PC-9 (cell line): ENCODE results near the gene SIX1. TPM values are rescaled to one million over a fixed set of nuclear protein-coding genes. Genes with fewer than 3 reads are reported as not detected.
A peak's percentile ranks its signal among the peaks of the same experiment; 100 is the strongest.

Experiments
- BruUV-seq: library from RNA; stranded (reverse); fragments of 400-500 nt; replicated peaks from 2 replicates; lab custom pipeline; 2021; lab: Mats Ljungman, UMichigan
- CTCF ChIA-PET: fragments of 300-600 bp; sonication (Branson Sonifier 250); formaldehyde crosslinking; loops from one replicate; lab custom pipeline; 2022; ENCODE audit warnings: antibody characterized with exemption; lab: Charles Lee
- POLR2A ChIA-PET: fragments of 300-600 bp; sonication (Branson Sonifier 250); formaldehyde crosslinking; loops from one replicate; lab custom pipeline; 2022; ENCODE audit warnings: antibody characterized with exemption; ENCODE audit not compliant: unreplicated experiment; lab: Charles Lee
- DNase-seq, 2 experiments: peaks; one replicate each; pipeline versions ENCODE4 v3.0.0 to v3.0.0-alpha.2; 2015 to 2022; ENCODE audit warnings: mixed read lengths in 1 of 2
- H2AFZ ChIP-seq: fragments of 200-600 bp; sonication (generic); 2 replicates; pipeline ENCODE4 v1.8.1; 2017; ENCODE audit warnings: antibody characterized with exemption
- H3F3A ChIP-seq: fragments of 200-600 bp; sonication (generic); 2 replicates; pipeline ENCODE4 v1.8.1; 2017; ENCODE audit warnings: antibody characterized with exemption, mild to moderate bottlenecking, low read depth; ENCODE audit not compliant: insufficient read depth
- H3K27ac ChIP-seq: fragments of 200-600 bp; sonication (generic); 2 replicates; pipeline ENCODE4 v1.6.1; 2016; ENCODE audit warnings: mixed run types
- H3K27me3 ChIP-seq: fragments of 200-600 bp; sonication (generic); 2 replicates; pipeline ENCODE4 v1.6.1; 2016; ENCODE audit warnings: low read depth, mixed run types; ENCODE audit not compliant: insufficient read depth
- H3K36me3 ChIP-seq: fragments of 200-600 bp; sonication (generic); 2 replicates; pipeline ENCODE4 v1.6.1; 2016; ENCODE audit warnings: low read depth, mixed run types
- H3K4me1 ChIP-seq: fragments of 200-600 bp; sonication (generic); replicated peaks from 2 replicates; pipeline ENCODE4 v1.6.1; 2016; ENCODE audit warnings: mixed run types; ENCODE audit not compliant: insufficient read depth
- H3K4me2 ChIP-seq: fragments of 200-600 bp; sonication (generic); 2 replicates; pipeline ENCODE4 v1.6.1; 2017; ENCODE audit warnings: mixed run types
- H3K4me3 ChIP-seq: fragments of 200-600 bp; sonication (generic); 2 replicates; pipeline ENCODE4 v1.6.1; 2016; ENCODE audit warnings: mixed run types
- H3K79me2 ChIP-seq: fragments of 200-600 bp; sonication (generic); 2 replicates; pipeline ENCODE4 v1.6.1; 2017; ENCODE audit warnings: low read depth, mixed run types
- H3K9me2 ChIP-seq: fragments of 200-600 bp; sonication (generic); 2 replicates; pipeline ENCODE4 v1.8.1; 2017; ENCODE audit warnings: mild to moderate bottlenecking; ENCODE audit not compliant: insufficient read depth
- H3K9me3 ChIP-seq: fragments of 200-600 bp; sonication (generic); 2 replicates; pipeline ENCODE4 v1.8.1; 2016; ENCODE audit warnings: low read depth; ENCODE audit not compliant: insufficient read depth
- H4K20me1 ChIP-seq: fragments of 200-600 bp; sonication (generic); 2 replicates; pipeline ENCODE4 v1.8.1; 2017; ENCODE audit not compliant: insufficient read depth
- EZH2 ChIP-seq: fragments of 200-600 bp; sonication (generic); IDR thresholded peaks from 2 replicates; pipeline ENCODE4 v1.8.0; 2017; ENCODE audit warnings: antibody characterized with exemption, low read depth
- intact Hi-C: fragments of 100-400 bp; cut with micrococcal nuclease; formaldehyde crosslinking; loops from one replicate; pipeline ENCODE4 v1.10.0; 2022; ENCODE audit not compliant: unreplicated experiment
- total RNA-seq: library from RNA; stranded (reverse); gene quantifications from 2 replicates; pipeline ENCODE4 v1.2.3, GENCODE V29; 2021
- TF ChIP-seq, protein P1 (sequence below): fragments of 200-600 bp; sonication (generic); conservative IDR thresholded peaks from 2 replicates; pipeline ENCODE4 v1.6.1; 2017; ENCODE audit warnings: mixed run types, antibody characterized with exemption, mild to moderate bottlenecking, moderate library complexity

SIX1 gene
- total RNA-seq, 1 experiment from 2014 or later = 8.1 TPM

DNA sequence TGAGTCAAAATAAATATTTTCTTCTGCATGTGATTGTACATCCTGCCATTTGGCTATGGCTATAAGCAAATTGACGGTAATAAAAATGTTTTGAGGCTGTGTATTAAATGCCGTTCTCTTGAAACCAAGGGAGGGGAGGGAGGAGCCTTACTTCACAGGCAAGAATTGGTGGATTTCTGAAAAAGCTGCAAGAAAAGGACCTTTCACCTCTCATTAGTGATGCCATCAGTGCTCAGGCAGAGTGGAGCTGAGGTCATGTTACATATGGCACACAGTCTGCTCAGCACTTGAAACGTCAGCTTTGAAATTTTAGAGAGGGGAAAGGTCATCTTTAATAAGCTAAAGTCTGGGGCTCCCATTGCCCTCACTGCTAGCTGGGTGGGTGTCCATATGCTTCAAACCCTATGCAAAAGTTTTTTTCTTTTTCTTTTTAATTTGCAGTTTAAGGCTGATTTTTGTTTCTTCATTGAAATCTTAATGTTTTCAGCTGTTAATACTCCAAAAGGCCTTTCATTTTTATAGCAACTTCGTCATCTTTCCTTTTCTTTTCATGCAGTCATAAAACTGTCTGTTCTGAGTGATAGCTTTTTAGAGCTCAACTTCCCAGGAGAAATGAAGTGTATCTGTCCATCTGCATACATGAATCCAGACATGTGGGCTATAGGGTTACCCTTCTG is 9.8 kb upstream of the SIX1 start:
- Histone ChIP-seq H3K9me3 (no peaks in the 10 kb centered on the region), H3K27me3 (no peaks in the 10 kb centered on the region), H2AFZ (no peak overlapping the region), H3F3A (no peaks in the 10 kb centered on the region; the same call in 1 of the 2 replicates), H4K20me1 (no peaks in the 10 kb centered on the region), H3K36me3 (no peaks in the 10 kb centered on the region), H3K79me2 (no peaks in the 10 kb centered on the region), H3K4me3 (no peak overlapping the region), H3K4me2 (no peak overlapping the region), H3K27ac (no peak overlapping the region), H3K9me2 (no peaks in the 10 kb centered on the region), H3K4me1 (0 out of 2 replicates have a peak, but pooled peaks cover 6% of the 10 kb centered on the region)
- no TSS peak for BruUV-seq
- POLR2A ChIA-PET = interaction anchor here (0.7 kb wide), 1 partner anchor 9 kb away, joined by 6 read pairs; no protein-coding TSS in a partner anchor
- TF ChIP-seq EZH2 = no peak
- TF ChIP-seq, protein P1, sequence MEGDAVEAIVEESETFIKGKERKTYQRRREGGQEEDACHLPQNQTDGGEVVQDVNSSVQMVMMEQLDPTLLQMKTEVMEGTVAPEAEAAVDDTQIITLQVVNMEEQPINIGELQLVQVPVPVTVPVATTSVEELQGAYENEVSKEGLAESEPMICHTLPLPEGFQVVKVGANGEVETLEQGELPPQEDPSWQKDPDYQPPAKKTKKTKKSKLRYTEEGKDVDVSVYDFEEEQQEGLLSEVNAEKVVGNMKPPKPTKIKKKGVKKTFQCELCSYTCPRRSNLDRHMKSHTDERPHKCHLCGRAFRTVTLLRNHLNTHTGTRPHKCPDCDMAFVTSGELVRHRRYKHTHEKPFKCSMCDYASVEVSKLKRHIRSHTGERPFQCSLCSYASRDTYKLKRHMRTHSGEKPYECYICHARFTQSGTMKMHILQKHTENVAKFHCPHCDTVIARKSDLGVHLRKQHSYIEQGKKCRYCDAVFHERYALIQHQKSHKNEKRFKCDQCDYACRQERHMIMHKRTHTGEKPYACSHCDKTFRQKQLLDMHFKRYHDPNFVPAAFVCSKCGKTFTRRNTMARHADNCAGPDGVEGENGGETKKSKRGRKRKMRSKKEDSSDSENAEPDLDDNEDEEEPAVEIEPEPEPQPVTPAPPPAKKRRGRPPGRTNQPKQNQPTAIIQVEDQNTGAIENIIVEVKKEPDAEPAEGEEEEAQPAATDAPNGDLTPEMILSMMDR = no peak
- DNase-seq = no peak
- CTCF ChIA-PET = interaction anchor here (0.6 kb wide), 1 partner anchor 10 kb away, joined by 3 read pairs; the partner anchor contains the start of gene SIX1
- intact Hi-C loops = loop anchor here (10.0 kb wide), 1 partner anchor 206 kb away; no protein-coding TSS in a partner anchor

DNA sequence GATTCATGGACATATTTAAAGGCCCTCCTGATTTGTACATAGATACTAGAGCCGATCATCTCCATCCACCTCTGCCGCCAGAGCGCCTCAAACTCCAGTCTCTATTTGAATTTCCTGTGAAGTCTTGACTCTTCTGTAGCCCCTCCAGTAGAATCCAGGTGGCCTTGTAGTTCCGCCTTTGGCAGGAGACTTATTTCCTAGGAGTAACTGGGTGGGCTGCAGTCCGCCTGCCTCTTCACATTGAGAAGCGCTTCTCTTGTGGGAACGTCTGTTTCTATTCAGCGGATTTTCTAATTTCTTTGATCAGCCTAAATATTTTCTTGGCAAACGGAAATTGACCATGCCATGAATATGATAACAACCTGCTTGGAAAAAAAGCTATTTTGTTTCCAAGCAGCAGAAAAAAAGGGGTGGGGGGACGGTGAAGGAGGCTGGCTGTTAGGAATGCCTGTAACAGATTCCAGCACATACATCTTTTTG is 9.0 kb upstream of the SIX1 start:
- H3K36me3 ChIP-seq = no peaks in the 10 kb centered on the region
- BruUV-seq = no TSS peak
- POLR2A ChIA-PET = no interaction called here
- 0 out of 2 replicates have a peak, but pooled peaks cover 6% of the 10 kb centered on the region for H3K4me1 ChIP-seq
- no peaks in the 10 kb centered on the region for H3K79me2 ChIP-seq
- CTCF ChIA-PET = no interaction called here
- H3K27me3 ChIP-seq = no peaks in the 10 kb centered on the region
- no peak overlapping the region for H3K27ac ChIP-seq
- no peaks in the 10 kb centered on the region for H3K9me2 ChIP-seq
- H2AFZ ChIP-seq = peak overlapping the region; percentile 97; the same call in 1 of the 2 replicates
- no peaks in the 10 kb centered on the region for H3K9me3 ChIP-seq
- H3K4me3 ChIP-seq = peak overlapping the region; percentile 63; the same call in 1 of the 2 replicates
- H3K4me2 ChIP-seq = peak overlapping the region; percentile 81
- H3F3A ChIP-seq = no peaks in the 10 kb centered on the region; the same call in 1 of the 2 replicates
- TF ChIP-seq, protein P1 = no peak
- TF ChIP-seq EZH2 = no peak
- intact Hi-C loops = loop anchor here (10.0 kb wide), 1 partner anchor 207 kb away; no protein-coding TSS in a partner anchor
- DNase-seq = no peak
- H4K20me1 ChIP-seq = no peaks in the 10 kb centered on the region

DNA sequence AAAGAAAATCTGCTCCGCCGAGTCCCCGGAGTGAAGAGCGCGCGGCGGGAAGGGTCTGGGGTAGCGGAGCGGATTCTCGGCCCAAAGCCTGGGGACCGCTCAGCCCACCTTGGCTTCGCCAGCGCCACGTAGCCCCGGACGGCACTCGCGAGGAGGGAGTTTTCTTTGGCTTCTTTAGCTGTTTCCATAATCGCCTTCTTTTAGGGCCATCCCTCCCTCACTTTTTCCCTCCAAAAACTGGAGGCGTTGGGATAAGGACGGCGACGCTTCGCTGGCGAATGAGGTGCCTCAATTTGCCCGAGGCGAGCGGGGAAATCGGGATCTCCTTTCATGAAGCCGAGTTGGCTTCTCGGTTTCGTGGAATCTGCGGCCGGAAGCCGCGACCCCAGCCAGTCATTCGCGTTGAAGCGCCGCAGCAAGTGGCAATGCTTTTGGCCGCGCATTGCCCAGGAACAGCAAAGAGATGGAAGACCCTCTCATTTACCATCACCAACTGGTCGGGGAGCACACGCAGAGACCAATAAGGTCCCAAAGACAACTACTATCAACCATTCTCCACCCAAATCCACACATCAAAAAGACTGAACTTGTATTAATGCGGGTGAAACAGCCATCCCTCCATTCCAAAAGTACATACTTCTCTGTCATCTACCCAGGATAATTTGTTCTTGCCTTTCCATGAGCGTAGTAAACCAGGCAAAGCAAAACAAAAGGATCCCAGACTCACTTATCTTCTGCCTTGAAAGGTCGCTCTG is 8.4 kb upstream of the SIX1 start:
- Histone ChIP-seq H3K79me2 (no peaks in the 10 kb centered on the region), H4K20me1 (no peaks in the 10 kb centered on the region), H2AFZ (peak overlapping the region; percentile 97), H3K9me2 (no peaks in the 10 kb centered on the region), H3K27me3 (no peaks in the 10 kb centered on the region), H3K27ac (no peak overlapping the region), H3K9me3 (no peaks in the 10 kb centered on the region), H3K4me2 (peak overlapping the region; percentile 81), H3K36me3 (no peaks in the 10 kb centered on the region), H3F3A (no peaks in the 10 kb centered on the region; the same call in 1 of the 2 replicates), H3K4me3 (peak overlapping the region; percentile 63), H3K4me1 (0 out of 2 replicates have a peak, but pooled peaks cover 6% of the 10 kb centered on the region)
- ChIA-PET CTCF (no interaction called here), POLR2A (no interaction called here)
- intact Hi-C loops = loop anchor here (1.0 to 10.0 kb wide), 4 partner anchors 67 to 595 kb away; partner anchors contain the start of gene SIX4
- TF ChIP-seq, protein P1 = no peak; the same call in 1 of the 2 replicates
- no peak for TF ChIP-seq EZH2
- BruUV-seq = TSS peak; percentile 93
- no peak for DNase-seq
